K562 (cell line): ENCODE results near the gene XPO1. TPM values are rescaled to one million over a fixed set of nuclear protein-coding genes. Genes with fewer than 3 reads are reported as not detected.

Source experiments
- ARID2 ChIP-seq: fragments of 450-650 bp; IDR thresholded peaks from 2 replicates; pipeline ENCODE4 v1.6.1; 2017; ENCODE audit warnings: antibody characterized with exemption, mild to moderate bottlenecking
- CREM ChIP-seq: IDR thresholded peaks from 2 replicates; pipeline ENCODE4 v1.6.1; 2014; ENCODE audit warnings: antibody characterized with exemption, low read depth
- HES1 ChIP-seq: fragments of 450-650 bp; IDR thresholded peaks from 2 replicates; pipeline ENCODE4 v1.6.1; 2016; ENCODE audit warnings: low read depth, mild to moderate bottlenecking, moderate library complexity
- L3MBTL2 ChIP-seq: fragments of 450-650 bp; IDR thresholded peaks from 2 replicates; pipeline ENCODE4 v1.6.1; 2016; ENCODE audit warnings: mild to moderate bottlenecking, moderate library complexity
- MYC ChIP-seq, 2 experiments: fragments of 250-450 bp in 1 of 2; sonication (Bioruptor Pico) in 1 of 2; IDR thresholded peaks; 2 replicates each; pipeline versions ENCODE4 v1.5.1 to v1.6.1; 2012 to 2021; ENCODE audit warnings: low read depth in 2 of 2, borderline replicate concordance in 1 of 2, improper control_type of control experiment in 1 of 2, low read length in 1 of 2, mild to moderate bottlenecking in 1 of 2, moderate library complexity in 1 of 2
- ZNF232 ChIP-seq: sonication (generic); formaldehyde crosslinking; IDR thresholded peaks from 2 replicates; pipeline ENCODE4 v1.8.0; 2022; ENCODE audit warnings: mild to moderate bottlenecking, missing genetic modification reagents
- polyA plus RNA-seq, 8 experiments: library from polyadenylated mRNA; depleted of rRNA in 4 of 8; stranded (reverse) in 5 of 8; unstranded in 3 of 8; fragments of >200 nt; fragmentation: Nextera tagmentation in 2 of 8; fragmentation: Illumina TruSeq in 1 of 8; extraction: Ambion mirVana in 2 of 8; extraction: Trizol in 1 of 8; gene quantifications; 2 replicates each; pipeline versions ENCODE4 v1.2.1 to v1.2.3, GENCODE V29; 2011 to 2014; ENCODE audit warnings: inconsistent platforms in 1 of 8, missing spikeins in 1 of 8
- total RNA-seq, 7 experiments: library from RNA; depleted of rRNA in 6 of 7; stranded (reverse); fragments of >200 nt in 6 of 7; fragmentation: Illumina TruSeq in 2 of 7; extraction: Trizol in 2 of 7; gene quantifications; 2 replicates each; pipeline versions ENCODE4 v1.2.1 to v1.2.3, GENCODE V29; 2011 to 2021; ENCODE audit warnings: low replicate concordance in 1 of 7
- TF ChIP-seq, protein P1 (sequence below), 3 experiments: IDR thresholded peaks in 2 of 3; conservative IDR thresholded peaks in 1 of 3; 2 replicates each; pipeline ENCODE4 v1.5.1; 2011 to 2012; ENCODE audit warnings: low read length in 3 of 3, mild to moderate bottlenecking in 3 of 3, control low read depth in 2 of 3, improper control_type of control experiment in 1 of 3, inconsistent platforms in 1 of 3, low read depth in 1 of 3, mixed read lengths in 1 of 3, moderate library complexity in 1 of 3; ENCODE audit not compliant: insufficient read depth in 2 of 3

XPO1 gene
- total and polyA plus RNA-seq, 9 of the 15 experiments (the other 6 are each of a cell fraction or from before 2014, with no cell fraction given): 86.2 to 307 (median 216) TPM

DNA sequence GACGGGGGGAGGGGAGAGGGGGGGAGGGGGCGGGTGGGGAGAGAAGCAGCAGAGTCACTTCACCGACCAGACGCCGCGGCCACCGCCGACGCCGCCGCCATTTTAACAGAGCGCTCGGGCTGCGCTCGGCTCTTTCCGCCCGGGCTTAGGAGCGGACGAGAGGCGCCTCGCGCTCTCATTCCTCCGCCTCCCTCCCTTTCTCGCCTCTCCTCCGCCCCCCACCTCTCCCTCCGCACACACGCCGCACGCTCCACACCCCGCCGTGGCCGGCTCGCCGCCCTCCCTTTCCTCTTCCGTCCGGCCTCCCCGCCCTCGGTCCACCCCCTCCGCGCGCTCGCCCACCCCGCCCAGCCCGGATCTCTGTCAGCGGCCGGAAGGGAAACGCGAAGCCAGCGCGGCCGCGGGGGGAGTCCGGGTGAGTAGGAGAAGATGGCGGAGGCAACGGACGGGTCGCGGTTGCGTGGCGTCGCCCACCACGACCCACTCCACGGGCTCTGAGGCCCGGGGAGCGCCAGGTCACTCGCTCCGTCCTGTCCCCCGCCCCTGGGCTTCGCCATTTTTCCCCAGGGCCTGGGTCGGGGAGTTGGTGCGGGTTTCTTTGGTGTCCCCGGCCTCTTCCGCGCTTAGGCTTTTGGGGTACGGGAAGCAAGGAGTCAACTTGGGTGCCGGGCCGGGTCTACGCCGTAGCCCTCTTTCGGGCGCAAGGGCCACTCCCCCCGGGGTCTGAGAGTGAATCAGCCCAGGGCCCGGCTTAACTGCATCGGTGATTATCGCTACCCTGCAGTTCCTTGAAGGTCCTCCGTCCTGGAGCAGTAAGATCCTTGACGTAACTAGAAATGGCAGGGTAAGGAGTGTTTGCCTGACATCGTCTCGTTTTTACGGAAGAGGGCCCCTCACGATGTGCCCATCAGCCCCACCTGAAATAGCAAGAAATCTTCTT lies 66.9 kb downstream of the XPO1 start, which contains the start of gene USP34 (continued):
- TF ChIP-seq HES1 (peak; percentile 80), L3MBTL2 (0 out of 2 replicates have a peak, but pooled peaks have one; percentile 33), ARID2 (no peak), MYC (IDR thresholded peaks at IDR 0.05; ENCODE audit: low read depth, low read length) (peak; percentile 77; the same call in 1 of the 2 replicates), MYC (CRISPR knock-in tag; IDR thresholded peaks at IDR 0.05; ENCODE audit: borderline replicate concordance, low read depth) (peak; percentile 81; the same call in 1 of the 2 replicates), ZNF232 (peak; percentile 65; the same call in 1 of the 2 replicates), CREM (peak; percentile 74)
- TF ChIP-seq, protein P1, sequence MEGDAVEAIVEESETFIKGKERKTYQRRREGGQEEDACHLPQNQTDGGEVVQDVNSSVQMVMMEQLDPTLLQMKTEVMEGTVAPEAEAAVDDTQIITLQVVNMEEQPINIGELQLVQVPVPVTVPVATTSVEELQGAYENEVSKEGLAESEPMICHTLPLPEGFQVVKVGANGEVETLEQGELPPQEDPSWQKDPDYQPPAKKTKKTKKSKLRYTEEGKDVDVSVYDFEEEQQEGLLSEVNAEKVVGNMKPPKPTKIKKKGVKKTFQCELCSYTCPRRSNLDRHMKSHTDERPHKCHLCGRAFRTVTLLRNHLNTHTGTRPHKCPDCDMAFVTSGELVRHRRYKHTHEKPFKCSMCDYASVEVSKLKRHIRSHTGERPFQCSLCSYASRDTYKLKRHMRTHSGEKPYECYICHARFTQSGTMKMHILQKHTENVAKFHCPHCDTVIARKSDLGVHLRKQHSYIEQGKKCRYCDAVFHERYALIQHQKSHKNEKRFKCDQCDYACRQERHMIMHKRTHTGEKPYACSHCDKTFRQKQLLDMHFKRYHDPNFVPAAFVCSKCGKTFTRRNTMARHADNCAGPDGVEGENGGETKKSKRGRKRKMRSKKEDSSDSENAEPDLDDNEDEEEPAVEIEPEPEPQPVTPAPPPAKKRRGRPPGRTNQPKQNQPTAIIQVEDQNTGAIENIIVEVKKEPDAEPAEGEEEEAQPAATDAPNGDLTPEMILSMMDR (IDR thresholded peaks at IDR 0.05 in 2 of 3, conservative IDR thresholded peaks at IDR 0.05 in 1 of 3; ENCODE audit: insufficient read depth in 2 of 3, low read depth in 1 of 3, low read length in 3 of 3): no peak
